Stimulated activated naive CD8-positive, alpha-beta T cell treated with anti-CD3 and anti-CD28 coated beads, Interleukin-15, Interleukin-2, amounts not matched to agents 100 U/mL and 50 U/mL, for 24 hours (primary cell): ENCODE measurements around the gene DDI1.

Experiments
- ATAC-seq: fragments of 150-1000 bp; cut with Tn5 transposase; one replicate; pipeline ENCODE4 v1.10.0; 2021
- DNase-seq: peaks from one replicate; pipeline ENCODE4 v3.0.0; 2021

Gene DDI1

GRCh38 chr11:104078245-104078644 lies 41.8 kb downstream of the DDI1 start:
- DNase-seq = no peak
- ATAC-seq = no peak

DNA sequence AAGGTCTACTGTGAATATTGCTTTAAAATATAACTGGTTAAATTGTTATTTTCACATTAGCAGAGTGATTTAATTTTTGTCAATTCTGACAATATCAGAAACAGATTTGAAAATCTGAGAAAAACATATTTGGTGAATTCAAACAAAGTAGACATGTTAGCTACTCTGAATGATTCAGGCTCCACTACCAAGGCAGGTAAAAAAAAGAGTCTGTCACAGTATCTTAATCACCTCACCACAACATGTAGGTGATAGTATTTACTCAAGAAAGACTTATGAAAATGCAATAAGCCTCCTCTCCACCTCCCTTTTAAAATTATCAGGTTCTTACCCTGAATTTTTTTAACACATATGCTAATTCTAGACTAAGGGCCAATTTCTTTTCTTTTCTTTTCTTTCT lies 42.6 kb downstream of the DDI1 start:
- DNase-seq (no peak), ATAC-seq (no peak)

GRCh38 chr11:104086621-104087020 lies 50.2 kb downstream of the DDI1 start:
- DNase-seq = no peak
- ATAC-seq = no peak
